Measurements from ENCODE around the gene FSD1L.

- TF ChIP-seq CTCF (IDR thresholded peaks at IDR 0.05) (no peak), POLR2A (IDR thresholded peaks at IDR 0.05) (no peak)
These were observed 44.1 kb upstream of the FSD1L start for GRCh38 chr9:105403552-105404248.

Data from Peyer's patch (tissue), 4 donors.